Nephron progenitor cell (in vitro differentiated cells): ENCODE data around the gene C5orf15.

Source experiments
- DNase-seq: peaks from one replicate; pipeline ENCODE4 v3.0.0; 2021
- H3K27ac Mint-ChIP-seq: 2 replicates; pipeline ENCODE4 v1.8.0; 2021; ENCODE audit warnings: mild to moderate bottlenecking, moderate library complexity, mixed read lengths
- H3K27me3 Mint-ChIP-seq: 2 replicates; pipeline ENCODE4 v1.8.0; 2021; ENCODE audit warnings: mild to moderate bottlenecking, low read depth, mixed read lengths; ENCODE audit not compliant: poor library complexity
- H3K36me3 Mint-ChIP-seq: 2 replicates; pipeline ENCODE4 v1.8.0; 2021; ENCODE audit warnings: low read depth, mixed read lengths
- H3K4me1 Mint-ChIP-seq: 2 replicates; pipeline ENCODE4 v1.8.0; 2021; ENCODE audit warnings: mixed read lengths
- H3K4me3 Mint-ChIP-seq: 2 replicates; pipeline ENCODE4 v1.8.0; 2021; ENCODE audit warnings: mild to moderate bottlenecking, moderate library complexity, mixed read lengths
- H3K9me3 Mint-ChIP-seq: 2 replicates; pipeline ENCODE4 v1.8.0; 2021; ENCODE audit warnings: mild to moderate bottlenecking, moderate library complexity, mixed read lengths
- TF ChIP-seq, protein P1 (sequence below): fragments of 200-600 bp; sonication (generic); IDR thresholded peaks from 2 replicates; pipeline ENCODE4 v1.5.0; 2021; ENCODE audit warnings: antibody characterized with exemption

Gene C5orf15

DNA sequence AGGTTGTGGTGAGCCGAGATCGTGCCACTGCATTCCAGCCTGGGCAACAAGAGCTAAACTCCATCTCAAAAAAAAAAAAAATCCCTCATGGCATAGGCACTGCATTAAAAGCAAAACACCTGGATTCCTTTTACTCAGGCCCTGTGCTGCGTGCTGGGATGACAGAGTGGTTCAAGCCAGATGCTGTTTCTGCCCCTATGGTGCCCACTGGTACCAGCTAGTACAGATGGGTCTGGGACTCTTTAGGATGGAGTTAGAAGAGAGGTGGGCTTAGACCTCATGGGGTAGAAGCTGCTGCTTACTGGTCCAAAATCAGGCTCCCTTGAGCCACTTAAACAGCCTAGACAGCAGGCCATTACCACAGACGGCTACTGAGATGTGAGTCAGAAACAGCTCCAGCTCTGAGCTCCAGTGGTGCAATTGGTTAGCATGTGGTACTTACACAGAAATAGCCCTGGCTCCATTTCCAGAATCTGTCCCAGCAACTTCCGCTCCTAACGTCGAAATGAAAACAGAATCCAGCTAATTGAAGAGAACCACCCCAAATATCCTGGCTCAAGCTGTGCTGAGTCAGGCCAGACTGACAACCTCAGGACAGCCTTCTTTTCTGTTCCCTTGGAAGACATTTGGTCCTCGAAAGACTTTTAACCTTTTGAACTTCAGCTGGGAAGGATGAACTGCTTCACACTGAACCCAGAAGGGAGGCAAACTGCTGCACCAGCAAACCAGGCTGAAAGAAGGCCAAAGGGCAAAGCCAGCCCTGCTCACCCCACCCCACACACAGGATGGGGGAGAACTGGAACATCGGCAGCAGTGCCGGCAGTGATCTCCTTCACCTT lies 15.5 kb downstream of the C5orf15 start:
- Mint-ChIP-seq H3K9me3 (no peaks in the 10 kb centered on the region), H3K27ac (peak overlapping the region; percentile 13), H3K4me3 (no peak overlapping the region), H3K4me1 (peaks cover 11% of the 10 kb centered on the region), H3K27me3 (peaks cover 6% of the 10 kb centered on the region), H3K36me3 (peaks cover 39% of the 10 kb centered on the region)
- TF ChIP-seq, protein P1, sequence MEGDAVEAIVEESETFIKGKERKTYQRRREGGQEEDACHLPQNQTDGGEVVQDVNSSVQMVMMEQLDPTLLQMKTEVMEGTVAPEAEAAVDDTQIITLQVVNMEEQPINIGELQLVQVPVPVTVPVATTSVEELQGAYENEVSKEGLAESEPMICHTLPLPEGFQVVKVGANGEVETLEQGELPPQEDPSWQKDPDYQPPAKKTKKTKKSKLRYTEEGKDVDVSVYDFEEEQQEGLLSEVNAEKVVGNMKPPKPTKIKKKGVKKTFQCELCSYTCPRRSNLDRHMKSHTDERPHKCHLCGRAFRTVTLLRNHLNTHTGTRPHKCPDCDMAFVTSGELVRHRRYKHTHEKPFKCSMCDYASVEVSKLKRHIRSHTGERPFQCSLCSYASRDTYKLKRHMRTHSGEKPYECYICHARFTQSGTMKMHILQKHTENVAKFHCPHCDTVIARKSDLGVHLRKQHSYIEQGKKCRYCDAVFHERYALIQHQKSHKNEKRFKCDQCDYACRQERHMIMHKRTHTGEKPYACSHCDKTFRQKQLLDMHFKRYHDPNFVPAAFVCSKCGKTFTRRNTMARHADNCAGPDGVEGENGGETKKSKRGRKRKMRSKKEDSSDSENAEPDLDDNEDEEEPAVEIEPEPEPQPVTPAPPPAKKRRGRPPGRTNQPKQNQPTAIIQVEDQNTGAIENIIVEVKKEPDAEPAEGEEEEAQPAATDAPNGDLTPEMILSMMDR: no peak
- no peak for DNase-seq

DNA sequence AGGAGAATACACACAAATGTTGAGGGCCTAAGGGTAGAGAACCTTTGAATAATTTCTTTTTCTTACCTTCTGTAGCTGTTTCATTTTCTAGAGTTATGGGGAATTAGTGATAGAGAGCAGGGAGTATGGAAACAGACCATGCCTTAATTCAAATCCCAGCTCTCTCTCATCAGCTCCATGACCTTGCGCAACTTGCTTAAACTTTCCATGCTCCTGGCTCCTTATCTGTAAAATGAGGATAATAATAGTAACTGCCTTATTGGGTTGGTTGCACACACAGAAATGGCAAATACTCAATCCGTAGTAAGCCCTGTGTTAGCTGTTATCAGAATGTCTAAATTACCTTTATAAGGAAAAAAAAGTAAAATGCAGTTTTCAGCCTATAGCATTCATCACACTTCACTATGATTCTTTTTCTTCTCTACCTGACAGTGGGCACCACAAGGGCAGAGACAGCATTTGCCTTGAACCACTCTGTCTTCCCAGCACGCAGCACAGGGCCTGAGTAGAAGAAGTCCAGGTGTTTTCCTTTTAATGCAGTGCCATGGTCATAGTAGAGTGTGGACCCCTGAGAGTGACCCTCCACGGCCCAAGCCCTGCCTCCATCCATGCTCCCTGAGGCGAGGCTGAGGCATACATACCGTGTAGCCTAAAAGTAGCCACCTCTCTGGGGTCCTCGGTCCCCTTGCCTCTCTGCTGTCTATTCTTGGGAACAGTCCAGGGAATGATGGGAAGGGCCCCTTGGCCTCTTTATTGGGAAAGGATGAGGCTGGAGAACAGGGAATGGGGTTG lies 17.4 kb downstream of the C5orf15 start:
- H3K9me3 Mint-ChIP-seq: no peaks in the 10 kb centered on the region
- TF ChIP-seq, protein P1: no peak

DNA sequence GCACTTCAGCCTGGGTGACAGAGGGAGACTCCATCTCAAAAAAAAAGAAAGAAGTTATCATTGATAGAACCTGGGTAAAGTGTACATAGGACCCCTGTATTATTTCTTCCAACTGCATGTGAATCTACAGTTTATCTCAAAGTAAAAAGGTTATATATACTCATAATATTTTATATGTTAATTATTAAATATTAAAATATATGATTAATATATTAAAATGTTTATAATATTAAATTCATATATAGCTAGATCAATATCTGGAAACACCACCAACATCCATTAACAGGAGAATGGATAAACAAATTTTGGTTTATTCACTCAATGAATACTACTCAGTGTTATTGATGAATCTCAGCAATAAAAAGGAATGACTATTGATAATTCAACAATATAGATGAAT lies 19.7 kb downstream of the C5orf15 start:
- Mint-ChIP-seq H3K36me3 (peaks cover 4% of the 10 kb centered on the region), H3K27ac (no peak overlapping the region), H3K27me3 (peaks cover 36% of the 10 kb centered on the region), H3K9me3 (no peaks in the 10 kb centered on the region), H3K4me1 (peaks cover 9% of the 10 kb centered on the region), H3K4me3 (no peak overlapping the region)
- no peak for DNase-seq
- TF ChIP-seq, protein P1: no peak

More for the DNA sequence above, 17.4 kb downstream of the C5orf15 start:
- H3K4me3 Mint-ChIP-seq: no peak overlapping the region
- peaks cover 21% of the 10 kb centered on the region for H3K27me3 Mint-ChIP-seq
- DNase-seq: no peak
- no peak overlapping the region for H3K27ac Mint-ChIP-seq
- peaks cover 11% of the 10 kb centered on the region for H3K4me1 Mint-ChIP-seq
- H3K36me3 Mint-ChIP-seq: peaks cover 24% of the 10 kb centered on the region

DNA sequence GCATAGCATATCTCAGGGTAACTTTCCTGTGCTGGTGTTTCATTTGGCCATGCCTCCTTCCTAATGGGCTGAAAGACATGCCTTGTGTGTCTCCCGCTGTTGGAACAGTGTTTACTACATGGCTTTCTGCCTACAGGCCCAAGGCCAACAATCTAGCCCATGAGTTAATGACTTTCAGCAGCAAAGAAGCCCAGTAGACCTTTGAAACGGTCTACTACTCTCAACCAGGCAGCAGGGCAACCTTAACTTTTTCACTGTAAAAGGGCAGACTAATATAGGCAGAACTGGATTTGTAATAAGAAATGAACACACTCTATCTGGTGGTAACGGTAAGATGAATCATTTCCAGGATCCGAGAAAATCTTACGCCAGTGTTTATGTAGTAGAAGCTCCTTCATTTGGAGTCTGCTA lies 21.0 kb downstream of the C5orf15 start:
- H3K9me3 Mint-ChIP-seq: no peaks in the 10 kb centered on the region
- H3K27me3 Mint-ChIP-seq: peaks cover 37% of the 10 kb centered on the region
- H3K27ac Mint-ChIP-seq: no peak overlapping the region
- H3K36me3 Mint-ChIP-seq: no peaks in the 10 kb centered on the region
- H3K4me1 Mint-ChIP-seq: no peaks in the 10 kb centered on the region
- TF ChIP-seq, protein P1: no peak
- no peak for DNase-seq
- no peak overlapping the region for H3K4me3 Mint-ChIP-seq

DNA sequence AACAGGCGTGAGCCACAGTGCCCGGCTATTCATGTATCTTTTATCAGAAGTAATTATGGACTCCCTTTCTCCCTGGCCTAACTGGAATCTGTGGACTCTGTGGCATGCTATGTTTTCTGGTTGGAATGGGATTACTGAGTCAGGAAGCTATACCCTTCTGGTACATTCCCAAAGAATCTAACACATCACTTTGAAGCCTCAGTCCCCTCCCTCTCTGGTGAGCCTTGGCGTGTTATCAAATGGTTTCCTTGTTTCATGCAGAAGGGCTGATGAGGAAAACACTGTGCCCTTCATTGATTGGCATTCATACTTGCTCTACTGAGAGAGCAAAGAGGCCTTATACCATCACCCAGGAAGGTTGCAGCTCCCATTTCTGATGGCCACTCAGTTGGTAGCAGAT lies 22.9 kb downstream of the C5orf15 start:
- DNase-seq: no peak
- Mint-ChIP-seq H3K27me3 (peaks cover 37% of the 10 kb centered on the region), H3K36me3 (no peaks in the 10 kb centered on the region), H3K4me1 (no peaks in the 10 kb centered on the region), H3K27ac (no peak overlapping the region), H3K9me3 (no peaks in the 10 kb centered on the region), H3K4me3 (no peak overlapping the region)
- TF ChIP-seq, protein P1: no peak
